HT1080 (cell line): ENCODE data around the gene LRPAP1. TPM values are rescaled to one million over a fixed set of nuclear protein-coding genes. Genes with fewer than 3 reads are reported as not detected.

Source experiments
- DNase-seq: peaks from one replicate; pipeline ENCODE4 v3.0.0-alpha.2; 2015; ENCODE audit warnings: low read depth
- total RNA-seq: library from RNA; depleted of rRNA; stranded (reverse); fragments of >200 nt; shearing (Covaris generic); gene quantifications from 2 replicates; pipeline ENCODE4 v1.2.3, GENCODE V29; 2014

LRPAP1 gene
- total RNA-seq, 1 experiment from 2014 or later: 256 TPM

DNA sequence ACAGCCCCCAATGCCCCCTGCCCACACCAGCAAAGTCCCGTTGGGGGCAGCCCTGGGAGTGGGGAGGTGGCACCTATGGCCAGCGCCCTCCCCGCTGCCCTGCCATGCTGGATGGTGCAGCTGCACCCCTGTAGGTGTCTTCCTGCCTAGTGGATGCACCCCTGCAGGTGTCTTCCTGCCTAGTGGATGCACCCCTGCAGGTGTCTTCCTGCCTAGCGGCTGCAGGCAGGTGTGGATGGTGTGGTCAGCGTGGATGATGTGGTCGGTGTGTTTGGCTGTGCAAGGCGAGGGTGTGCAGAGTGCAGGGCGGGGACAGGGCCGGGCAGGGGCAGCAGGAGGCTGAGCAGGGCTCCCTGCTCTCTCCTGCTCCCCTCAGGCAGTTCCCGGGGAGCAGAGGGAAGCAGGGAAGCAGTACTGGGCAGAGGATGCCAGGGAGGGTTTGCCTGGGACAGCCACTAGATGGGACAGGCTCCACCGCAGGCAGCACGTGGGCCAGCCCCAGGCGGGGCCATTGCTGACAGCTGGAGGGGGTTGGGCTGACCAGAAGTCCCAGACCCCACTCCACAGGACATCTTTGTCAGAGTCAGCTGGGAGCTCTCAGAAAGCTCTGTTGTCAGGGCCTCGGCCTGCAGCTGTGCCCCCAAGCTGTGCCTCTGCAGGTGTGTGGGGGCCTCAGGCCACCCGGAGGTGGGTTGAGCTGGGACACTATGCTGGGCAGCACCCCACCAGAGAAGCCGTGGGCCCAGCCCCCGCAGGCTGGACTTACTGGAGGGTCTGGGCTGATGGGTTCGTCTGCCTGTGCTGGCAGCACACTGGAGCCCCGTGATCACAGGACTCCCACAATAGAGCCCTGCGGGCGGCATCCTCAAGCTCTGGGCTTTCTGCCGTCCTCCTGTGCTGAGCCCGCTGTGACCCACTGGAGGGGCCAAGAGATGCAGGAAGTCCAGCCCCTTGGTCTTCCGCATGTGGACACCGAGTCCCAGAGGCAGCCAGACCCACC, 45.4 kb downstream of the LRPAP1 start:
- no peak for DNase-seq

DNA sequence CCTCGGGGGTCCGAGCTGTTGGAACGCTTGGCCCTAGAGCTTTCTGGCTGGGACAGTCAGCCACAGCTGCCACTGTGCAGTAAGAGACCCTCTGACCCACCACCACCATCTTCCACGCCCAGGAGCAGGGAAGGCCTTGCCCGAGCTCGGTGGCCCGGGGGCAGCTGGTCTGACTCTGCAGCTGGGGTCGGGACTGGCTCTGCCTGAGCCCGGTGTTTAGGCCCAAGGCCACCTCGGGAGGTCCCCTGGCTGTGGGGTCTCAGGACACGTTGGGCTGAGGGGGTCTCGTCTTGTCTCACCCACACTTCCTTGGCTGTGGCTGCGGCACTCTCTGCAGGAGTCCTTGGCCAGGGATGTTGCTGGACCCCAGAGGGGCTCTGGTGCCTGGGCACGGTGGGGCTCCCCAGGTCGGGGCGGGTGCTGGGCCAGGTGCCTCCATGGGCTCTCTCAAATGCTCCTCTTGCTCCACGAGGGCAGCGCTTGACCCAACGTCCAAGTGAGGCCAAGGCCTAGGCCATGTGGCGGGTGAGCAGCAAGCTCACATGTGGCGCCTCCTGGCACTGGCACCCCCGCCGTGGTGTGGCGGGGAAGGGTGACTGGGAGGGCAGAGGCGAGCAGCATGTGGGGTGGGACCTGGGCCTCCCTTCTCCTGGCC, 46.2 kb downstream of the LRPAP1 start:
- no peak for DNase-seq

GRCh38 chr4:3485011-3485791, 47.0 kb downstream of the LRPAP1 start:
- DNase-seq: no peak

DNA sequence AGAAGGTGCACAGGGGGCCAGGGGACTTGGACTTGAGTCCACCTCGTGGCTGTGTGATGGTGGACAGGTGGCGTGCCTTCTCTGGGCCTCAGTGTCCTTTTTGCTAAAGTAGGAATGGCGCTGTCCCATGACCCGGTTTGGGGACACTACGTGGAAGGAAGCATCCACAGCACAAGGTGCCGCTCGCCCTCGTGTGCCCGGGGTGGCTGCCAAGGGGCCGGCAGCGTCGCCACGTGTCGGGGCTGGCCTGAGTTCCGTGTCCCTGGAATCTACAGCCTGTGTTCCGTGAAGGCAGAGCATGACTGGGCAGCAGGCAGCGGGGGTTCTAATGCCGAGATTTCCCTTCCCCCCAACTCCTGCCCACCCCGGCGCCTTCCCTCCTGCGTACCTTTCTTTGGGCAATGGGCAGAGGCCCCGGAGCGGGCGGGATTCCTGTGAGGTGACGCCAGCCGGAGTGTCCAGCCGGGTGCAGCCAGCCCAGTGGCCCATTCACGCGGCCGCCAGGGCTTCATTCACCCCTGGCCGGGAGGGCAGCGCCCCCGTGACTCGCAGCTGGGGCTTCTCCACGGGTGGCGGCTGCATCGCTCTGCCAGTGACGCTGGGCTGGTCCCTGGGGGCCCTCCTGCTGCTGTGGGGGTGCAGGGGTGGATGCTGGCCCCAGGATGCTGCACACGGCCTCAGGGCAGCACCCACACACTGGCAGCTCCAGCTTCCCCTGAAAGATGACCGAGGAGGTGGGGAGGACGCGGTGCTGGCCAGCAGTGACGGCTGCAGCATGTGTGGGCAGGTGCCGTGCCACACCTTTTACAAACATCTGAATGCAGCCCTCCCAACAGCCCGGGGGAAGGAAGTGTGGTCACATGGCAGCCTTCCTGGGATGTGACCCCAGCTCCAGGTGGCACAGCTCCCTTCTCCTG, 47.9 kb downstream of the LRPAP1 start:
- DNase-seq: no peak

DNA sequence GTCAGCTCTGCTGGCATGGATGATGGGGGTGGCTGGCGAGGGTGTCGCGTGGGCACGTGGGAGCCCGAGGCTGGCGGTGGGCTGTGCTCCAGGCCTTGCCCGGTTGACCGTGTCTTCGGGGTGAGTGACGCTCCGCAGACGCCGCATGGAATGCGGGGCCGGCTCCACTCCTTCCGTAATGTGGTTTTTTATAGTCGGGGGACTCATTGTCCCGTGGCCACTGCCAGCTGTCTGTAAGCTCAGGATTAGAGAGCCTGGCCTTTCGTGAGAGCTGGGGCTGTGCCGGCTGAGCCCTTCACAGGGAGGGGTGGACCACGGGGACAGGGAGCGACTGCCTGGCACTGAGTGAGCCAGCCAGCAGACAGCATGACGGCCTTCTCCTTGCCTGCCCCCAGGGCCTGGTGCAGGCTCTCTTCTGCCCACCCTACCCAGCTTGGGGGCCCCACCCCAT, 48.7 kb downstream of the LRPAP1 start:
- DNase-seq: no peak

- no peak for DNase-seq
Measured at GRCh38 chr4:3482707-3483106, 49.5 kb downstream of the LRPAP1 start.

DNA sequence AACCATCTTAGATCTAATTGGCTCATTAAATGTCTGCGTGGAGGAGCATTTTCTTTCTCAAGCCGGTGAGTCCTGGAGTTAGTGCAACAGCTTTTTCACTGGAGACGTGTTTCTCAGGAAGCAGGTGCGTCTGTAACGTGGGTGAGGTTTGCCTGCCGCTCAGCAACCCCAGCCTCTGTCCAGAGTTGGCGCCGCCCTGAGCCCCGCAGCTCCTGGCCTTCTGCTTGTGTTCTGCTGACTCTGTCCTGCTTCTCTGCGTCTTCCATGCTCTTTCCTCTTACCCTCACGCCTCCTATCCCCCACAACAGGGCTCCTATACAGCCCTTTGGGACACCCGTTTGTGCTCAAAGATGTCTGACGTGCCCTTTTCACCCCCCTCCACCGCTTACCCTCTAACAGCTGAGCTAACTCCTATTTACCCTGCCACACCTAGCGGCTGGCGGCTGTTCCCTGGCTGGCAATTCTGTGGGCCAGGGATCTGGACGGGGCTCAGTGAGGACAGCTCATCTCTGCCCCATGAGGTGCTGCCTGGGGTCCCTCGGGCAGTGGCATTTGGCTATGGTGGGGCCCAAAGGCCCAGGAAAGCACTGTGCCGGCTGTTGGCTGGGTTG, 50.3 kb downstream of the LRPAP1 start:
- DNase-seq: no peak

- DNase-seq: no peak
Measured at GRCh38 chr4:3481113-3481531, 51.1 kb downstream of the LRPAP1 start.

- peak; percentile 81 for DNase-seq
Measured at GRCh38 chr4:3480528-3481112, 51.6 kb downstream of the LRPAP1 start.

DNA sequence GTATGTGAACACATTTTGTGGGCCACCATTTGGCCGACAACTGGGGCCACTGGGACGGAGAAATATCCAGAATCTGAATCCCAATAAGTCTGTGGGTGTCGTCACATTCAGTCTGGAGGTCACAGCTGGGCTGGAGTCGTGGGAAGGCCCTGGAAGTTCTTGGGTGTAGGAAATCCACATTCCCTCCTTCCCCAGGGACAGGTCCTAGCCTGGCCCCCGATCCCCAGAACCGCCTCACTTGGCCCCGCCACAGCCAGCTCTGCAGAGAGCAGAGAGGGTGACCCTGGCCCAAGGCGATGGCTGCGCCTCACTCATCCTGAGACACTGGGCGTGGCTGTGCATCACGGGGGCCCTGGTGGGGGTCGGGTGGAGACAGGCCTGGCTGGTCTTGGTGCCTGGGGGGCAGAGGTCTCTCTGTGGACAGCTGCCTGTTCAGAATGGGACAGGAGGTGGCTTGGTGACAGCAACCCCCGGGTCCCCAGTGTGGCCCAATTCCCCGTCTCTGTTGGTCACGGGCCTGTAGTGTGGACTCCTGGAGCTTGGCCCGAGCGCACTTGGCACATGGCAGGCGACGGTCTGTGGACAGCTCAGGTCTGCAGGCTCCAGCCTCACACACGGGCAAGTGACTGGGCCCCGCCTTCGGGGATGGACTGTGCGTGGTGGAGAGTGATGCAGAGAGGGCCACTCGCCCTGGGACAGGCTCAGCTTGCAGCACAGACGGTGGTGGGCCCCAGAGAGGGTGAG, 52.7 kb downstream of the LRPAP1 start:
- no peak for DNase-seq

- DNase-seq: no peak
Measured at GRCh38 chr4:3478446-3479357, 53.5 kb downstream of the LRPAP1 start.

DNA sequence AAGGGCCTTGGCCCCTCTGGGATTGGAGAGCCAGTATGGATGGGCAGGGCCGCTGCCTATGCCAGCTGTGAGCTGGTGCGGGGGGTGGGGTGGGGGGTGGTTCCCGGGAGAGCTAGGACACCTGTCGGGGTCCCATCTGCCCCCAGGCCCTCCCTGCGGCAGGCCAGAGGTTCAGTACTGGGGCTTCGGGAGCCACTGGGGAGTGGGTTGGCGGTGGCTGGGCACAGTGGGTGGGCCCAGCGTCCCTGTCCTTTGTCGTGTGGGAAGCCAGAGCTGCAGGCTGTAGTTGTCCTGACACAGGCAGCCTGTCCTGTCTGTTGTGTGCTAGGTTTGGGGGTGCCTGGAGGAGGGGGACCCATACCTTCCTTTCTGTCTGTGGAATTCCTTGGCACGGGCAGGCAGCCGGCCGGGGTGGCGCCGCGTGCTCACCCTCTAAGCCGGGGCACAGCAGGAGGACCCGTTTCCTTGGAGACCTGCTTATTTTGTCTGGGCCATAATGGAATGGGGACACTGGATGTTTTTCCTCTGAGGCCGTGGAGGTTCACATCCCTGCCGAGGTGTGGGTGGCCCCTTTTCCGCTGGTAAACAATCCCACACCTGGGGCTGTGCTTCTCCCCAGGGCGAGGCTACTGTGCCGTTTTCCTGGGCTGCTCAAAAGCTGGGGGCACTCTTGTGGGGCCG, 54.3 kb downstream of the LRPAP1 start:
- no peak for DNase-seq

DNA sequence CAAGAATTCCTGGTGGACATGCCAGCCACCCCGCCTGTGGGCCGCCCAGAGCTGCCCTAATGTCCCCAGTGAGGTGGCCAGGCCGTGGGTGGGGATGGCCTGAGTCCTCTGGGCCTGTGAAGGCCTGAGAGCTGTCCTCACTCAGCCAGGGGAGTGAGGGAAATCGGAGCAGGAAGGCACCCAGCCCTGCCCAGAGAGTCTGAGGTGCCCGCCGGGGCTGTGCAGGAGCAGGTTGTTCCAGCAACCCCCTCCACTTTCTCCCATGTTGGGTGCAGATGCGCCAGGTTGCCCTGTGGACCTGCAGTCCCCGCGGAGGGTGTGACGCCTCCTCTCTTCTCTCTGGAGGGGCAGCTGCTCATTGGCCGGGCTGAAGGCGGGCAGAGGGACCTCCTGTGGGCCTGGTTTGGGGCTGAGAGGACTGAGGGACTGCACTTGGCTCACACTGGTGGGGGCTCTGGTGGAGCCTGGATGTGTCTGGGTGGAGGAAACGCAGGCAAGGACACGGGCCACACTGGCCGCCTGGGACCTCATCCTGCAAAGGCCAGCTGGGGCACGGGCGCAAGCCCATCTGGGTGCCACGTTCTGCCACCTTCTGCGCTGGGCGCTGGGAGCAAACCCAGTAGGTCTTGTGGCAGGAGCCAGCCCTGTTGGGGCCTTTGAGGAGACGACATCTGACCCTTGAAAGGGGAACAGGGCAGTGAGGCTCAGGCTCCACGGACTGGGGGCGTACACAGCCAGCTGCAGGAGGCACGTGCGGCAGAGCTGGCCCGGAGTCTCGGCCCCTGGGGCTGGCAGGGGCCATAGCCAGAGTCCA, 55.1 kb downstream of the LRPAP1 start:
- DNase-seq: no peak

DNA sequence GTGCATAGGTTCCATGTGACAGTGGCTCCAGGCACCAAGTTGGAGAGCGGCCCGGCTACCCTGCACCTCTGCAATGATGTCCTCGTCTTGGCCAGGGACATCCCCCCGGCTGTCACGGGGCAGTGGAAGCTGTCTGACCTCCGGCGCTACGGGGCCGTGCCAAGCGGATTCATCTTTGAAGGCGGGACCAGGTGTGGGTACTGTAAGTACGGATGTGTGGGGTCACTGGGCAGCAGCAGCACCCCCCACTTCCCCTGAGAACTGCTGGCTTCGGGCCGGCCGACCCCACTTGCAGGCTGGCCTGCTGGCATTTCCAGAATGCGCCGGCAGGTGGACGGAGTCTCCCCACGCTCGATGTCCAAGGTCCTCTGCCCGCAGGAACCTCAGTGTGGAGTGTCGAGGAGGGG, 55.9 kb downstream of the LRPAP1 start:
- DNase-seq: no peak

DNA sequence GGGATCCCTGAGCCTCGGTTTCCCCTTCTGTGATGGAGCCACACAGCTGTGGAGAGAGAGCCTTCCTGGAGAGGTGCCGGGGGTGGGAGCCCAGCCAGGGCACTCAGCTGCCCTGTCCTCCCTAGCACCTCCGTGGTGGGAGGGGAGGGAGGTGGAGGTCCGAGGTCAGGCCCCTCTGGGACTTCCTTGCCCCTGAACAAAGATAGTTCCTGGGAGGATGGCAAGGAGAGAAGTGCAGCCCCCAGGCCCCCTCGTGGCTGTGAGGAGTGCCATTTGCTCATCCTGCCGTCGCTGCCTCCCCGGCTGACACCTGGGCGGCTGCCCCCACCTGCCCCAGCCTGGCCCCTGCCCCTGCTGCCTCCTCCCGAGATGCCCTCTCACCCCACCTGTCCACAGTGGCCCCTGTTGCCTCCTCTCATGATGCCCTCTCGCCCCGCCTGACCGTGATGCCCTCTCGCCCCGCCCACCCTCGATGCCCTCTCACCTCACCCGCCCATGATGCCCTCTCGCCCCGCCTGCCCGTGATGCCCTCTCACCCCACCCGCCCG, 56.4 kb downstream of the LRPAP1 start:
- DNase-seq: no peak

GRCh38 chr4:3475041-3475712, 57.0 kb downstream of the LRPAP1 start:
- DNase-seq: no peak
